GM12873 (cell line): Measurements from ENCODE around the gene FCRL5.

ENCODE experiments used
- TF ChIP-seq, protein P1 (sequence below): IDR thresholded peaks from 2 replicates; pipeline ENCODE4 v1.5.1; 2012; ENCODE audit warnings: low read depth, mild to moderate bottlenecking, moderate library complexity, low read length, control low read depth; ENCODE audit not compliant: insufficient read depth; ENCODE audit errors: missing control alignments

Gene FCRL5

DNA sequence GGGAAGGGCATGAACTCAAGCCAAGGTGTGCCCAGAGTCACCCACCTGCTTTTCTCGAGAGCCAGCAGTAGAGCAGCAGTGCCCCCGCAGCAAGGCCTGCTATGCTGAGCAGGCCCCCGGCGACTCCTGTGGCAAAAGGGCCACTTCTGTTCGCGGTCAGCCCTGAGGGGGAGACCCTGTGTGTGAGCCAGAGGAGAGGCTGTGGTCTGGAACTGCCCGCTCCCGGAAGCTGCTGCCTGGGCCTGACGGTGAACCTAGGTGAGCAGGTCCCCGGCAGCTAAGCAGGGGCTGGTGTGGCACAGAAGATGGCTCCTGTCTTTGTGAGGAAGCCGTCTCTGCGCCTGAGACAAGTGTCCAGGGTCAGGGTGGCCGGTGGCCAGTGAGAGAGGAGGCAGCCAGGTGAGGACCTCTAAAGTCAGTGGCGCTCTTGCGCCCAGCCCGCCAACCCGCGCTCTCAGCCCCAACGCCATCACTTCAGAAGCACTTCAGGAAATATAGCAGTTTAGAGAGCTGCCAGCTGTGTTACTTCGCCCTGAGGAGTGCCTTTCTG lies 31.9 kb downstream of the FCRL5 start:
- TF ChIP-seq, protein P1, sequence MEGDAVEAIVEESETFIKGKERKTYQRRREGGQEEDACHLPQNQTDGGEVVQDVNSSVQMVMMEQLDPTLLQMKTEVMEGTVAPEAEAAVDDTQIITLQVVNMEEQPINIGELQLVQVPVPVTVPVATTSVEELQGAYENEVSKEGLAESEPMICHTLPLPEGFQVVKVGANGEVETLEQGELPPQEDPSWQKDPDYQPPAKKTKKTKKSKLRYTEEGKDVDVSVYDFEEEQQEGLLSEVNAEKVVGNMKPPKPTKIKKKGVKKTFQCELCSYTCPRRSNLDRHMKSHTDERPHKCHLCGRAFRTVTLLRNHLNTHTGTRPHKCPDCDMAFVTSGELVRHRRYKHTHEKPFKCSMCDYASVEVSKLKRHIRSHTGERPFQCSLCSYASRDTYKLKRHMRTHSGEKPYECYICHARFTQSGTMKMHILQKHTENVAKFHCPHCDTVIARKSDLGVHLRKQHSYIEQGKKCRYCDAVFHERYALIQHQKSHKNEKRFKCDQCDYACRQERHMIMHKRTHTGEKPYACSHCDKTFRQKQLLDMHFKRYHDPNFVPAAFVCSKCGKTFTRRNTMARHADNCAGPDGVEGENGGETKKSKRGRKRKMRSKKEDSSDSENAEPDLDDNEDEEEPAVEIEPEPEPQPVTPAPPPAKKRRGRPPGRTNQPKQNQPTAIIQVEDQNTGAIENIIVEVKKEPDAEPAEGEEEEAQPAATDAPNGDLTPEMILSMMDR, result no peak

DNA sequence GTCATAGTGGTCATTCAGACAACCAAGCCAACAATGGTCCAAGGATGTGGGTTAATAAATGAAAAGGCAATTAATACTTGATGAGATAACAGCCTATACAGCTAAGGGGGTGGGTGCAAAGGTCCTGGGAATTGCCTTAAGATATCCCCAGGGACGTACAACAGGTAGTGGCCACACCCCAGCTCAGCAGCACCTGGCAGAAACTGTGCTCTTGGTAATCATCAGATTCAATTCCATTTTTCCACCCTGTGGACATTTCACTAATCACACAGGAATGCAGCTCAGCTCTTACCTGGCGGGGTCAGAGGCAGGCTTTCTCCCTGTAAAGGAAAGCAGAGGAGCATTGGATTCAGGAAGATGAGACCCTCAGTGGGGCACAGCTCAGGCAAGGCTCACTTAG lies 32.9 kb downstream of the FCRL5 start:
- TF ChIP-seq, protein P1, result no peak

DNA sequence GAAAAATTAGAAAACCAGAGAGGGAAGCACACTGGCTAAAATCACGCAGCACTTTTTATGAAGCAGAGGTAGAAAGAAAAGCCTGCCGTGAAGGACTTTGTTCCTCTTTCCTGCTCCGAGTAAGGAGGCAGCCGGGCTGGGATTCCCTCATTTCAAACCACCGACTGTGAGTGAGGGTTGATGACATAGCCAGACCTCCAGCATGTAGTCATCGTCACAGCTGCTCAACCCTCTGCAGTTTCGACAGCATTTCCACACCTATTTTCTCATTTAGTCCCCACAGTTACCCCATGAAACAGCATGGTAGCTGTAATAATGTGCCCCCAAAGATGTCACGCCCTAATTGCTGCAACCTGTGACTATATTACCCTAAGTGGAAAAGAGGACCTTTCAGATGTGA lies 35.3 kb downstream of the FCRL5 start:
- TF ChIP-seq, protein P1, result no peak

DNA sequence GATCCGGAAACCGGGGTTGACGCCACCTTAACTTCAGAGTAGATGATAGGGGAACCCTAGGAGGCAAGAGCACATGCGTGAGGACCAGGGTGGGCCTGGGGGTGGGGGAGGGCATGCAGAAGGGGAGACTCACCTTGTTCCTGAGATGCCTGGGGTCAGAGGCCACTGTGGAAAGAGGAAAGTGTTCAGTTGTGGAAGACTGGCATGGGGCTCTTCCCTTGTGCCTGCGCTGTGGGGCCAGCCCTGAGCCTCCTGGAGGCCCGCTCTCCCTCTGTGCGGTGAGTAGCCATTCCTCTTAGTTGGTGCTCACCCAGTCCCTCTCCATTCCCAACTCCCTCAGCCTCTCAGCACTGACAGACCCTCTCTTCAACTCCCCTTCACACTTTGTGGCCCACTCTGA lies 36.6 kb downstream of the FCRL5 start:
- TF ChIP-seq, protein P1, result no peak

- TF ChIP-seq, protein P1, result no peak
Observed at GRCh38 chr1:157515141-157515540, 37.2 kb downstream of the FCRL5 start.

GRCh38 chr1:157512036-157512969 lies 40.0 kb downstream of the FCRL5 start:
- TF ChIP-seq, protein P1, result no peak

- TF ChIP-seq, protein P1, result no peak
Observed at GRCh38 chr1:157509546-157510232, 42.6 kb downstream of the FCRL5 start.
